GM21423 (cell line): ENCODE measurements around the gene SAMD10.

ENCODE experiments used
- ATAC-seq: cut with Tn5 transposase; IDR thresholded peaks from one replicate; pipeline ENCODE4 v1.9.1; 2021; ENCODE audit warnings: mild to moderate bottlenecking, moderate library complexity; ENCODE audit not compliant: unreplicated experiment

The SAMD10 gene

GRCh38 chr20:63957690-63958441 lies 21.6 kb downstream of the SAMD10 start:
- ATAC-seq: no peak

- no peak for ATAC-seq
Measured at GRCh38 chr20:63957004-63957689, 22.3 kb downstream of the SAMD10 start.

GRCh38 chr20:63956664-63957003 lies 22.8 kb downstream of the SAMD10 start:
- no peak for ATAC-seq

GRCh38 chr20:63955827-63956663 lies 23.4 kb downstream of the SAMD10 start, which contains the start of gene UCKL1:
UCKL1 (minus strand) TSS chr20:63956416; CDS start chr20:63956372, 44 bp downstream.
- peak; percentile 68 for ATAC-seq

GRCh38 chr20:63955281-63955826 lies 24.1 kb downstream of the SAMD10 start:
- ATAC-seq: peak; percentile 8

- no peak for ATAC-seq
Measured at GRCh38 chr20:63953764-63954429, 25.5 kb downstream of the SAMD10 start.

- no peak for ATAC-seq
Measured at GRCh38 chr20:63952769-63953168, 26.7 kb downstream of the SAMD10 start.

GRCh38 chr20:63952210-63952535 lies 27.3 kb downstream of the SAMD10 start:
- ATAC-seq: no peak

- no peak for ATAC-seq
Measured at GRCh38 chr20:63951398-63952209, 27.8 kb downstream of the SAMD10 start.

GRCh38 chr20:63950701-63951397 lies 28.6 kb downstream of the SAMD10 start:
- no peak for ATAC-seq

- no peak for ATAC-seq
Measured at GRCh38 chr20:63947638-63948456, 31.6 kb downstream of the SAMD10 start.

- ATAC-seq: no peak
Measured at GRCh38 chr20:63946986-63947637, 32.3 kb downstream of the SAMD10 start.

- ATAC-seq: no peak
Measured at GRCh38 chr20:63945921-63946920, 33.2 kb downstream of the SAMD10 start.

GRCh38 chr20:63945031-63945658 lies 34.3 kb downstream of the SAMD10 start:
- ATAC-seq: no peak

- ATAC-seq: no peak
Measured at GRCh38 chr20:63944078-63944941, 35.1 kb downstream of the SAMD10 start.

- ATAC-seq: no peak
Measured at GRCh38 chr20:63943808-63944077, 35.7 kb downstream of the SAMD10 start.
